Left forelimb (tissue), 1 donor: Measurements from ENCODE around the gene FXYD3.
"Not testable (repeated sequence)": the region's sequence is repeated elsewhere in the genome, so short reads cannot be mapped to it uniquely, and the experiment has no call there.

ENCODE experiments used
- DNase-seq: peaks from one replicate; pipeline ENCODE4 v3.0.0-alpha.2; 2018; ENCODE audit warnings: low spot score

FXYD3 gene

DNA sequence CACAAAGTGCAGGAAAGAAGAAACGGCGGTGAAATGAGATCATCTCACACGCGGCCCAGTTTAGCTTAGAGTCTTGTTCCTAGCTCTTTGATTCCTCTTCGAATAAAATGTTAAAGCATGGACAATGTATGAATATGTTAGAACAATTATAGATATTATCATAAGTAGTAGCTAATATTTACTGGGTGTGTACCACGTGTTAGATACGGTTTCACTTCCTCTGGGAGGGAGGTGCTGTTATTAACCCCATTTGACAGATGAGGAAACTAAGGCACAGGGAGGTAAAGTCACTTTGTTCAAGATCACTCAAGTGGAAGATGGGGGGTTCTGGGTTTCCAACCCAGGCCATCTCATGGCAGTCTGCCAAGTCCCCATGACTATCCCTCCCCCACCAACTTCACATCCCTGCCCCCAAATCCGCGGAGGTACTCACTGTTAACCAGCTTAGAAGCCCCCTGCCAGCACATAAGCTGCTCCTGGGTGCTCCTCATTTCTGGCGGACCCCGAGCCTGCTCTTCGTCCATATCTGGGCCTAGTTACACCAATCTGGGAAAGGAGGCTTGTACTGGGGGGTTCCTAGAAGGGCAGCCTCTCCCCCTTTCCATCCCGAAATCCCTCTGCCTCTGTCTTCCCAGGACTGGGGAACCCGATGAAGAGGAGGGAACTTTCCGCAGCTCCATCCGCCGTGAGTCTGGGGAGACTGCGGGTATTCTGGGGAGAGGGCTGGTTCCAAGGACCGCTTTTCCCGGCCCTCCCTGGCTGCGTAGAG is 26.4 kb downstream of the FXYD3 start:
- DNase-seq = no peak

DNA sequence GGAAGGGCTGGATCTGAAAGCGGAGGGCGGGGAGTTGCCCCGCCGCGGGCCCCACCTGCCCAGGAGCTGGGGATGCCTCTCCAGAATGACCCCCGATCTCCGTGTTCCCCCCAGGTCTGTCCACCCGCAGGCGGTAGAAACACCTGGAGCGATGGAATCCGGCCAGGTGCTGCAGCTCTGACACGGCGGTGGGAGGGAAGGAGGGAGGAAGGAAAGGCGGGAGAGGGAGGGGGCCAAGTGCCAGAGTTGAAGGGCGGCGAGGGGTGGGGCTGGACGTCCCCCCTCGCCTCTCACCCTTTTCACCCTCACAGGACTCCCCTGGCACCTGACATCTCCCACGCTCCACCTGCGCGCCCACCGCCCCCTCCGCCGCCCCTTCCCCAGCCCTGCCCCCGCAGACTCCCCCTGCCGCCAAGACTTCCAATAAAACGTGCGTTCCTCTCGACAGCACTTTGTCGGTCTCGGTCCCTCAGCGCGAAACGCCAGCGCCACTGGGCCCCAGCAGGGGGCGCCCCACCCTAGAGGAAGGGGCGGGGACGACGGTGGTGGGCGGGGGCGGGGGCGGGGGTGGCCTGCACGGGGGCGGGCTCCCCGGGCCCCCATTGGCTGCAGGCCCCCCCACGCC is 27.1 kb downstream of the FXYD3 start:
- DNase-seq = no peak

DNA sequence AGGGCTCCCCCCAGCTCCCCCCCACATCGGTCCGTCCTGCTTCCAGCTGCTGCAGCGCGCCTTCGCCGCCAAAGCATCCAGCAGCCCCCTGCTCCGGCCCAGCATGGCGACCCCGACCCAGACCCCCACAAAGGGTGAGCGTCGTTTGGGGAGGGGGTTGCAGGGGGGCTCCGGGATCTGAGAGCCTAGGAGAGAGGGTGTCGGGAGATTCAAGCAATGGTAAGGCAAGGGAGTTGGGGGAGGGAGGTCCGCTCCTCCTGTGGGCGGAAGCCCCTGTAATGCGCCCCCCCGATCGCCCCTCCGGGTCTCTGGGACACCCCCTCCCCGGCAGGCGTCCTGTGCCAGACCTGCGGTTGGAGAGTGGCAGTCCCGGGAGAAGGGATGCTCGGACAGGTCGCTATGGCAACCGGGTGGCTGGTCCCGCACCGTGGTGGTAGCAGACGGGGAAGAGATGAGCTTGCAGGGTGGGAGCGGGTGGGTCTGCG is 27.6 kb downstream of the FXYD3 start, which contains the start of gene FXYD7:
Gene FXYD7, plus strand, starts transcription at position 25 of the 485 bp plus-strand sequence. Its CDS starts 79 bp downstream, at position 104.
- no peak for DNase-seq

DNA sequence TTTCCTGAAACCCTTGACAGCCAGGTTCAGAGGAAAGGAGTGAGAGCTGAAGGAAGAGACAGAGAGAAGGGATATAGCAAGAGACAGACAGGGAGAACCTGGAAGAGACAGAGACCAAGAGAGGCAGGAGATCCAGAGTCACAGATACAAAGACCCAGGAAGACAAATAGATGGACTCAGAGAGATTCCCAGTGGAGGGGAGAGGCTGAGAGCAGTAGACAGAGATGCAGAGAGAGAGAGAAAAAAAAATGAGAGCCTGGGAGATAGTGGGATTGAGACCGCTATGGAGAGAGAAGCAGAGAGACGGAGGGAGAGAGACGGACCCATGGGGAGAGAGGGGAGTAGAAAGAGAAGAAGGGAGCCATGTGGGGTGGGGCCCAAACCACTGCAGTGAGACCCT is 28.2 kb downstream of the FXYD3 start:
- no peak for DNase-seq

DNA sequence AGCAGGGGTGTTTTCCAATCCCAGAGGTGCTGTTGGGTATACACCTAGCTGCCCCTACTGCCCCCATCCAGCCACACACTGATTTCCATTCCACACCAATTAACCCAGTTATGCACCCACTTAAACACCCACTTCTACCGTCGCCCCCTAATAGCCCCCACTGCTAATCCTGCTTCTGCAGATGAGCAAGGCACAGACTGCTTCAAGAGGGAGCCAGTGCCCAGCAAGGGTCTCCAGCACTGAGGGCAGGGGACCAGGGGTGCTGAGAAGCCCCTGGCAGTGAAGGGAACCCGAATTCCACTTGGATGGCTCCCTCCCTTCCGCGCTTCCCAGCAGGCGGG is 28.6 kb downstream of the FXYD3 start:
- no peak for DNase-seq

DNA sequence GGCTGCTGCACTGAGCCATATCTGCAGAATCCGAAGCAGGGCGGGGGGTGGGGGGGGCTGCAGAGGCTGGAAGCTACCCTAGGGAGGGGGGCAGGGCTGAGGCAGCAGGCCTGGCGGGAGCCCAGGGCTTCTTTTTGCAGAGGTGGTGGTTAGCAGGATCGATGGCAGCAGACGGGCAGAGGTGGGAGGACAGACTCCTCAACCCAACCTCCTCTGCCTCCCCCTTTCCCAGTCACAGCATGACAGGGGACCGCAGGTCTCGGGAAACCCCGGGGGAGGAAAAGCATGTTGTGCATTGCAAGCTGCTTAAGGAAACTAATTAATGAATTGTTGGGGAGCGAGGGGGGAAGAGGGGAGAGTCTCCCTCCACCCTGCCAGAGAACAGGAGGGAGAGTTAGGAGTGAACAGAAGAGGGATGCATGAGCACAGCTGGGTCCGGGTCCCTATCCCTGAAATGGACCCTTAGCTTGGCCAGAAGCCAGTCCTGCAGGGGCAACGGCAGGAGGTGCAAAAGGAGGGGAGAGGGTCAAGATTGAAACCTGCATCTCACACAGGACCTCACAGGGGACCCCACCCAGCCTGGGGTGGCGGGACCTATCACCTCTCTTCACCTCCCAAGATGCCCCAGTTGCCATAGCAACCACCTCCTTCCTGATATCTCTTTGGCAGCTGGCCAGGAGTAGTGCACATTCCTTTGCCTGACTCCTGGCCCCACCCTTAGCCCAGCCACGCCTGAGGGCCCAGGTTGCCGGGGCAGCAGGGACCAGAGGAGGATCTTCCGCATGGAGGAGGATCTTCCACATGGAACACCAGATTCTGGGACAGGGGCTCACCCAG is 29.2 kb downstream of the FXYD3 start:
- DNase-seq = no peak

DNA sequence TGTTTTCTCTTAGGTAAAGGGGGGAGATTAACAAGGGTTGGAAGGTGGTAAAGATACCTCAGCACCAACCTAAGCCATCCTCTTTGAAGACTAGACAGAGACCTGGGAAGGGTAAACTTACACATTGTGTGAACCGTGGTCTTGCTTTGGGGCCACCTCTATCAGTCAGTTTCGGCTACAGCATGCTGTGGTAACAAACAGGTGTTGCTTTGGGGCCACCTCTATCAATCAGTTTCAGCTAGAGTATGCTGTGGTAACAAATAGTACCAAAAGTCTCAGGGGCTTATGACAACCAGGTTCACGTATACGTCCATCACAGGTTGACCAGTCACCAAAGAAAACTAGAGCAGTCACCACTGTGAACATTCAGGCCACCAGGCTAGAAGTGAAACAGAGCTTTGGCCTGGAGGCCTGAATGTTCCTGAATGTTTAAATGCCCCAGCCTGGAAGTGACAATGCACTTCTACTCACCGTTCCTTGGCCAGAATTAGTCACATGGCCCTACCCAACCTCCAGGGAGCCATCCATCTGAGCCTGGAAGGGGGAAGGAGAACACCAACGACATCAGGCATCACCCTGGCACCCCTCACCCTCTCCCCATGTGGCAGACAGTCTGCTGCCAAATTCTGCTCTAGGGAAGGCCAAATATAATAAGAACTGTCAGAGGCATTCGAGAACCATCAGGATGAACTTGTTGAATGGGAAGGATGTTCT is 31.3 kb downstream of the FXYD3 start:
- DNase-seq = no peak

DNA sequence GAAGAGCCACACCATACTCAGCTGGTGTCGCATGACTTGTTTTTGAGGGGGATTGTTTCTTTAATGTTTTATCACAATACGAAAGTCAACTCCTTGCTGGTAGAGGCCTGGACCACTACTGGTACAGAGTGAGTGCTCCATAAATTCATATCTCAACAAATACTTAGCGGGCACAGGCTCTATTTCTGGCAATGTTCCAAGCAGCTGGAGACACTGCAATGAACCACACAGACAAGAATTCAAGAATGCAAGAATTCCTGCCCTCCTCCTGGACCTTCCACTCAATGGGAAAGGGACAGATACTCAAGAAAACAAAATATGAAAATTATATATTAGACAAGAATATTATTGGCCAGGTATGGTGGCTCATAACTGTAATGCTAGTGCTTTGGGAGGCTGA is 33.8 kb downstream of the FXYD3 start:
- DNase-seq = no peak

DNA sequence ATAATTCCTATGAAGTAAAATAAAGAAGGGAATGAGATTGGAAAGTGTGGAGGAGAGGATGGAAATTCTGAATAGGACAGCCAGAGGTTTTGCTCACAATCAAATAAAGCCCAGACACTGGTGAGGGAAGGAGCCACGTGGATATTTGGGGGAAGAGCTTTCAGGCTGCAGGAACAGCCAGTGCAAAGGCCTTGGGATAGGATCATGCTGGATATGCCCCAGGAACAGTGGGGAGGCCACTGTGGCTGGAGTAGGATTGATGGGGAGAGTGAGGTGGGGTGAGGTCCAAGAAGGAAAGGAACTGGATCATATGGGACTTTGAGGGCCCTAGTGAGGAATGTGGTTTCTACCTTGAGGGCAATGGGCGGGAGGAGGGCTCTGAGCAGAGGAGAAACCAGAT is 34.8 kb downstream of the FXYD3 start:
- DNase-seq = no peak

DNA sequence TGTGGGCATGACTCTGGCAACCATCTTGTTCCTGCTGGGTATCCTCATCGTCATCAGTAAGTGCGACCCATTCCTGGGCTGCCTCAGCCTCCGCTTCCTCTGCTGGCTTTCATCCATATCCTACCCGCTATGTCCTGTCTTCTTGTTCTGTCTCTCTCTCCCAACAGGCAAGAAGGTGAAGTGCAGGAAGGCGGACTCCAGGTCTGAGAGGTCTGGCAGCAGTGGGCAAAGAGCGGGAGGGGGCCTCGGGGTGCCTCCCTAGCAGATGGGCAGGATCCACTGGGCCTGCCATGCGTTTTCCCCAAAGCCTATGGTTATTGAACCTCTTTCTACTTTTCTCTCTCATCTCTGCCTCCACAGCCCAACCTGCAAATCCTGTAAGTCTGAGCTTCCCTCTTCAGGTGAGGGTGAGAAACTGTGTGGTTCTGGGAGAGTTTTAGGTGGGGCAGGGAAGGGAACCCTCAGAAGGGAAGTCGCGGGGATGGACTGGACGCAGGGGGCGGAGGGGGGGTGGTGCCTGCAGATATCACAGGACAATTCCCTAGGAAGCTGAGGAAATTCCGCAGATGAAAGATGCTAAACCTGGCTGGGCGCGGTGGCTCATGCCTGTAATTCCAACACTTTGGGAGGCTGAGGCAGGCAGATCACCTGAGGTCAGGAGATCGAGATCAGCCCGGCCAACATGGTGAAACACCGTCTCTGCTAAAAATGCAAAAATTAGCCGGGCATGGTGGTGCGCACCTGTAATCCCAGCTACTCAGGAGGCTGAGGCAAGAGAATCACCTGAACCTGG is 35.8 kb downstream of the FXYD3 start:
- DNase-seq = no peak

DNA sequence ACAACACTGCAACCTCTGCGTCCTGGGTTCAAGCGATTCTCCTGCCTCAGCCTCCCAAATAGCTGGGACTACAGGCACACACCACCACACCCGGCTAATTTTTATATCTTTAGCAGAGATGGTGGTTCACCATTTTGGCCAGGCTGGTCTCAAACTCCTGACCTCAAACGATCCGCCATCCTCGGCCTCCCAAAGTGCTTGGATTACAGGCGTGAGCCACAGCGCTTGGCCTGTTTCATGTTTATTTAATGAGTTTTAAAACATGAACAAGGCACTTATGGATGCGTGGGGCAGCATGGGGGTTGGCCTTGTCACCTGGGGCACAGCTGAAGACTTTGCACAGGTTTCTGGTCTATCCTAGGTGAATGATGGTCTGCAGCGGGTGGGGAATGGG is 37.5 kb downstream of the FXYD3 start:
- DNase-seq = not testable (repeated sequence)

DNA sequence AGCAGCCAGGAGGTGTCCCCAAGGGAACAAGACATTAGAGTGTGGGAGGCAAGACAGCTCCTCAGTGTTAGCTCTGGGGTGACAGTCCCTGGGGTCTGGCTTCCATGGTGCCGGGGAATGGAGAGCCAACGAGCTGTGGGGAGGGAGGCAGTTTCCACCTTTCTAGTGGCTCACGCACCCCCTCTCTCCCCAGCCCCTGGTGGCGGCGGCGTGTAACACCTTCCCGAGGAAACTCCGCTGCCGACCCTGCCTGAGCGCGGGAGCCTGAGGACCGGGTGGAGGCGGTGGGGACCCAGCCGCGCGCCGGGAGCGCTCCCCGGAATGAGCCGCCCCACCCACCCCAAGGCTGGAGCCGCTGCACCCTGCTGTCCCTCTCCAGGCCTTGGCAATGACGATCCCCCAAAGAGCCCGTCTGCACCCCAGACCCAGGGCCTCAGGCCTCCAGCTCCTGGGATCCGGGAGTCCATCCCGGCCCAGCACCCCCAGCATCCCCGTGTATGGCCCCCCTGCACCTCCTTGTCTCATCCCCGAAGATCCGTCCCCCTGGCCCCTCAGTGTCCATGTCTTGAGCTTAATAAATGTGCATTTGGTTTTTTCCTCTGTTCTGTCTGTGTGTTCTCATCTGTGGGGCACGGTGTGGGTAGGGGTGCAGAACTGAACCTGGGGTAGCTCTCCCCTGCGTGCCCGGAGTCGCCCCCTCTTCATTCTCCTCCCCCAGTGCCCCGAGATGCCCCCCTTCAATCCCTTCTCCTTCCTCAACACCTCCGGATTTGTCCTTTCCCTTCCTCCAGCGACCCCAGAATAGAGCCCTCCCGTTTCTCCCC is 38.3 kb downstream of the FXYD3 start:
- DNase-seq = no peak

DNA sequence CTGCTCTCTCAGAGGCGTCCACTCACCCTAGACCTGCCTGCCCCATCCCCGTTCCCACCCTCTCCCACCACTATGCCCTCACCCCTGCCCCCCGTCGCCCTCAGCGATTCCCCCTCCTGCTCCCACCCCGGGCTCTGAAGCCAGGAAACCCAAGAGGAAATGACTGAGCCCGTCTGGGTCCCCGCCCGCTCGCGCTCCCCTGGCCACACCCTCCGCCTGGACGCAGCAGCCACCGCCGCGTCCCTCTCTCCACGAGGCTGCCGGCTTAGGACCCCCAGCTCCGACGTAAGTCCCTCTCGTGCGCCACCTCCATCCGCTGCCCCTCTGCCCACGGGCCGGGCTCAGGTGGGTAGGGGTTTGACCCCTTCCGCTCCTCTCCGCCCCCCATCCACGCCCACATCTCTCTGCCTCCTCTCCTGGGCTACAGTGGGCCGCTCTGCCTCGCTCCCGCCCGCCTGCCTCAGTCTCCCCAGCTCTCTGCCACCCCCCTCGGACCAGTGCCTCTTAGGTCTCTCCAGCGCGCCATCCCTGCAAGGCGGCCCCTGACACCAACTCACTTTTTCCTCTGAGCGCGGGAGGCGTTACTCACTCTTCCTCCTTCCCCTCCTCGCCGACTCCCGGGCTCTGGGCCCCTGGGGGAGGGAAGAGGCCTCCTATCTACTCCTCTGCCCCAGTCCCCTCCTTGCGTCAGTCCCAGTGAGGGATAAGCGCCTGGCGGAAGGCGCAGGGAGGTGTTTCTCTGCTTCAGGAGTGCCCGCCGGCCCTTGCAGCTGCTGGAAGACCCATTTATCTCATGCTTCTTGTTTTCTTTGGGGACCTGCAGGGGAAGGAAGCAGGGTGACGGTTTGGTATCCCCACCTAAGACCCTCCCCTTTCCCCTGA is 39.1 kb downstream of the FXYD3 start, which contains the start of gene FXYD5:
Gene FXYD5, plus strand, starts transcription at position 211 of the 882 bp plus-strand sequence. CDS start 816 bp downstream, outside the sequence.
- DNase-seq = no peak

DNA sequence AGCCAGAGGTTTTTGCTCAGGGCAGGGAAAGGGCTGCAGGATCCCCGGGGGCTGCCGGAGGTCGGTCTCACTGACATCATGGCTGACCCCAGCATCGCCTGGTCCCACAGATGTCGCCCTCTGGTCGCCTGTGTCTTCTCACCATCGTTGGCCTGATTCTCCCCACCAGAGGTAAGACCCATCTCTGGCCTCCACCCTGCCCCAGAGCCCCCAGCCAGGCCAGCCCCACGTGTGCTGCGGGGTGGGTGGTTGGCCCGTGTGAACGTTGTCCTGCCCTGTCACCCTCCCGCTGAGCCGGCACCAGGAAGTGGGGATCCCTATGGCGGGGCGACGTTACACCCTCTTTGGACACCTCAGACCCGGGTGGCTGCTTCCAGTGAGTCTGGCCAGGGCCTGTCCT is 39.8 kb downstream of the FXYD3 start:
- no peak for DNase-seq

DNA sequence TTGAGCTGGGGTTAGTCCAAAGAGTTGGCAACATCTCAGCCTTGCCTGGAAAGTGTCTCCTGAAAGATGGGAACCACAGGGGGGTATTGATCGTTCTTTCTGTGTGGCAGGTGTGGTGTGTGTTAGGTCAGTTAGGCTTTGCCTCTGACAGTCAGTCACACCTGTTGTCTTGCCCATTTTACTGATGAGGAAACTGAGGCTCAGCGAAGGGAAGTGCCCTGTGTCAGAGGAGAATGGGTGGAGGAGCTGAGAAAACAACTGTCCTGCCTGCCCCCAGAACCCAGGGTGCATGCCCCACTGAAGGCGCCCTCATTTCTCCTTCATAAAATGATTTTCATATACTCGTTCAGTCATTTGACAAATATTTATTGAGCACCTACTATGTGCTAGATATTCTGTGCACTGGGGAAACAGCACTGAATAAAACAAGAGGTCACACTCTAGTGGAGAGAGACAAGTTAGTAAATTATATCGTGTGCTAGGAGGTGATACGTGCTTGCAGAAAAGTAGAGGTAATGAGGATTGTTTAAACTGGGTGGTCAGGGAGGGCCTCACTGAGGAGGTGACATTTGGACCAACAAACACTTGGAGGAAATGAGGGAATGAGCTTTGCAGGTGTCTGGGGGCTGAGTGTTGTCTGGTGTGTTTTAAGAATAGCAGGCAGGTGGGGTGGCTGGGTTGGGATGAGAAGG is 40.5 kb downstream of the FXYD3 start:
- DNase-seq = no peak

DNA sequence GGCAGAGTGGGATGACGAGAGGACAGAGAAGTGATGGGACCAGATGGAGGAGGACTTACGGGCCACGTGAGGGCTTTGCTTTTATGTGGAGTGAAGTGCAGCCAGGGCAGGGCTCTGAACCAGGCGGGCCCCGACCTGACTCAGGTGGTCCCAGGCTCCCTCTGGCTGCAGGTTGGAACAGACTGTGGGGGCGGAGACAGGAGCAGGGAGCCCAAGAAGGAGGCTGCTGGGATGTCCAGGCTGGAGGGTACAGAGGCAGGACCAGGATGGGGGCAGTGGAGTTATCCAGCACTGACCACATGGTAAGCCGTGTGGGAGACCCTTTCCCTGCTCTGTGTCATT is 41.0 kb downstream of the FXYD3 start:
- no peak for DNase-seq

DNA sequence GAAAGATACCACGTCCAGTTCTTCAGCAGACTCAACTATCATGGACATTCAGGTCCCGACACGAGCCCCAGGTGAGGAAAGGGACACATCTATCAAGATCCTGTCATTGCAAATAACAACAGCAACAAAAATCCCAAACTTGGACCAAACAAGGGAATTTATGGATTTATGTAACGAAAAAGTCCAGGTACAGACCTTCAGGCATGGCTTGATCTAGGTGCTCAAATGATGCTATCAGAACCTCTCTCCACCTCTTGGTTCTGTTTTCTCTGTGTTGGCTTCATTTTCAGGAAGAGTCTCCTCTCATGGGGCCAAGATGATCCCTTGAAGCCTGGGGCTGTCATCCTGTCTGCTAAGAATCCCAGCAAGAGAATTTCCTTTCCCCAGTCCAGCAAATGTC is 41.8 kb downstream of the FXYD3 start:
- DNase-seq = no peak

DNA sequence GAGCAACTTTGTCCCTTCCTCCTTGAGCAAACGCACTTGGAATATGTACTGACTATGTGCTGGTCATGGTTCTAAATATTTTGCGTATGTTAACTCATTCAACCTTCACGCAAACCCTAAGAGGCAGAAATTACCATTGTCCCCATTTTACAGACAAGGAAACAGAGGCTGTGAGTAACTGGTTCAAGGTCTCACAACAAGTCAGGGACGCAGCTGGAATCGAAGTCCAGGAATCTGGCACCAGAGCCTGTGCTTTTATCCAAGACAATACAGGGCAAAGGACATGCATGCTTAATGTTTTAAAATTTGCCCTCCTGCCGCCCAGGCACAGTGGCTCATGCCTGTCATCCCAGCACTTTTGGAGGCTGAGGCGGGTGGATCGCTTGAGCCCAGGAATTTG is 44.0 kb downstream of the FXYD3 start:
- DNase-seq = no peak
